ENCODE measurements around the gene CFAP20DC. TPM values are rescaled to one million over a fixed set of nuclear protein-coding genes. Genes with fewer than 3 reads are reported as not detected.
"Not testable (repeated sequence)": the region's sequence is repeated elsewhere in the genome, so short reads cannot be mapped to it uniquely, and the experiment has no call there.

CFAP20DC gene
- total RNA-seq, 4 donors from 2014 or later = not detected

GRCh38 chr3:58829321-58830000, 220.4 kb downstream of the CFAP20DC start:
- DNase-seq = no peak
- intact Hi-C loops (cut with DNase I; ENCODE audit: low total_unique reads) = no loop called here
- TF ChIP-seq POLR2A (IDR thresholded peaks at IDR 0.05) = no peak
- TF ChIP-seq CTCF (IDR thresholded peaks at IDR 0.05 in 4 of 5, conservative IDR thresholded peaks at IDR 0.05 in 1 of 5) = no peak
- H3K36me3 ChIP-seq = no peaks in the 10 kb centered on the region
- no peak for ATAC-seq
- no peak overlapping the region for H3K27ac ChIP-seq
- H3K9me3 ChIP-seq = no peaks in the 10 kb centered on the region
- H3K27me3 ChIP-seq = no peaks in the 10 kb centered on the region
- in situ Hi-C loops (cut with MboI; ENCODE audit: low sequenced_read_pairs in 4 of 4) = no loop called here
- H3K4me3 ChIP-seq = no peak overlapping the region
- H3K4me1 ChIP-seq = no peaks in the 10 kb centered on the region

DNA sequence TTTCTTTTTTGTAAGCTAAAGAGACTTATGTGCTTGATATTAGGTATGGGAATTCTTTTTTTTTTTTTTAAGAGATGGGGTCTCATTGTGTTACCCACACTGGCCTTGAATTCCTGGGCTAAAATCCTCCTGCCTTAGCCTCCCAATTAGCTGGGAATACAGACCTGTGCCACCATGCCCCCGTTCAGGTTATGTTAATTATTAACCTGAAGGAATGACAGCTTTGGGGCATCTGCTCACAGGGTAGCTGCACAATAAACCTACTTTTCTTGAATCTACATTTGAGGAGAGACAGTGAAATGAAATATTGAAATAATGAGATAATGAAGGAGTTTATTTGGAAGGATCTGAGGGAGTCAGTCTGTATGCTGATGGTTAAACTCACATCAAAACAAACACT, 225.0 kb downstream of the CFAP20DC start:
- intact Hi-C loops (cut with DNase I; ENCODE audit: low total_unique reads) (no loop called here), in situ Hi-C loops (cut with MboI; ENCODE audit: low sequenced_read_pairs in 4 of 4) (no loop called here)
- Histone ChIP-seq H3K4me3 (no peak overlapping the region), H3K9me3 (no peaks in the 10 kb centered on the region), H3K36me3 (no peaks in the 10 kb centered on the region), H3K27ac (no peak overlapping the region), H3K4me1 (no peaks in the 10 kb centered on the region), H3K27me3 (no peaks in the 10 kb centered on the region)
- TF ChIP-seq POLR2A (IDR thresholded peaks at IDR 0.05) (no peak), CTCF (IDR thresholded peaks at IDR 0.05 in 4 of 5, conservative IDR thresholded peaks at IDR 0.05 in 1 of 5) (no peak)
- DNase-seq = no peak
- no peak for ATAC-seq

GRCh38 chr3:58824285-58824684, 225.5 kb downstream of the CFAP20DC start:
- Histone ChIP-seq H3K36me3 (no peaks in the 10 kb centered on the region), H3K4me3 (no peak overlapping the region), H3K9me3 (no peaks in the 10 kb centered on the region), H3K27ac (no peak overlapping the region), H3K27me3 (no peaks in the 10 kb centered on the region), H3K4me1 (no peaks in the 10 kb centered on the region)
- intact Hi-C loops (cut with DNase I; ENCODE audit: low total_unique reads) (no loop called here), in situ Hi-C loops (cut with MboI; ENCODE audit: low sequenced_read_pairs in 4 of 4) (no loop called here)
- TF ChIP-seq CTCF (IDR thresholded peaks at IDR 0.05 in 4 of 5, conservative IDR thresholded peaks at IDR 0.05 in 1 of 5) (peak in 2 of 5 experiments; percentile 25 to 30), POLR2A (IDR thresholded peaks at IDR 0.05) (no peak)
- DNase-seq (no peak), ATAC-seq (no peak)

- in situ Hi-C loops (cut with MboI; ENCODE audit: low sequenced_read_pairs in 4 of 4); H3K4me3 ChIP-seq; H3K27me3 ChIP-seq; DNase-seq; H3K4me1 ChIP-seq; H3K9me3 ChIP-seq; H3K27ac ChIP-seq; intact Hi-C loops (cut with DNase I; ENCODE audit: low total_unique reads); ATAC-seq; H3K36me3 ChIP-seq: not testable (repeated sequence)
These were observed 243.1 kb downstream of the CFAP20DC start for GRCh38 chr3:58806551-58807244.

DNA sequence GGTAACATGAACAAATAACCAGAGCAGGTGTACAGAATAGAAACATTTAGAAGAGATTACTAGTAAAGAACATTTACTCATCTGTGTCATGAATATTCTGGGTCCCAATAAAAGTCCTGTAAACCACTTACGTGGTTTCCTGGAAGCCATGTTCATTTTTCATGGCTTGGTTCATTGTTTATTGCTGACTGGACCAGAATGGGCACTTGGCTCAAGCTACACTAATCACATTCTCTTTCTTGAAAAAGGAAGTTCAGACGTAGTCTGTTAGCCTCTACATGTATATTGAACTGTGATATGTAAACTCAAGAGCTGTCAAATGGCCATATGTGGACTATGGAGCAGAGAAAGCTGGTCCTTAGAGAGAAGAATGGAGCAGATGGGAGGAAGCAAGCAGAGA, 244.9 kb downstream of the CFAP20DC start:
- no peak for TF ChIP-seq POLR2A (IDR thresholded peaks at IDR 0.05)
- TF ChIP-seq CTCF (IDR thresholded peaks at IDR 0.05 in 4 of 5, conservative IDR thresholded peaks at IDR 0.05 in 1 of 5) = no peak
- in situ Hi-C loops (cut with MboI; ENCODE audit: low sequenced_read_pairs in 4 of 4) (no loop called here), intact Hi-C loops (cut with DNase I; ENCODE audit: low total_unique reads) (no loop called here)
- H3K36me3 ChIP-seq = no peaks in the 10 kb centered on the region
- H3K4me1 ChIP-seq = no peaks in the 10 kb centered on the region
- no peak for ATAC-seq
- no peaks in the 10 kb centered on the region for H3K9me3 ChIP-seq
- no peak for DNase-seq
- H3K4me3 ChIP-seq = no peak overlapping the region
- H3K27me3 ChIP-seq = no peaks in the 10 kb centered on the region
- H3K27ac ChIP-seq = no peak overlapping the region

Measured in gastrocnemius medialis (tissue), 4 donors.